ENCODE data around the gene CDCA4.
"Not testable (repeated sequence)": the region's sequence is repeated elsewhere in the genome, so short reads cannot be mapped to it uniquely, and the experiment has no call there.

The CDCA4 gene

DNA sequence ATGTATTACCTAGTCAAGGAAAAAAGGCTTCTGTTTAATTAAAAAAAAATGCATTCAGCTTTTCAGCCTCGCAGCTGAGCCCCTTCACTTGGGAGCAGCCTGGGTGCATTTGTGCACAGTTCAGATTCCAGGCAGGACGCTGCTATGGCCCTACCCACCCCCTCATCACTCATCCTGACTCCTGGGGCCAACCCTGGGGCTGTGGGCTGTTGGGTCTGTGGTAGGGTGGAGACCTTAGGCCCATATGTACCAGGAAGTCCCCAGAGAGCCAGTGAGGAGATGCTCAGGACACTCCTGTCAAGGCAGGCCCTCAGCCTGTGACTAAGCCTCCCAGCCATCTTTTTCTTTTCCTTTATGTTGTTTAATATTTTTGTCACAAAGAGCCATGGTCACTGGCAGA is 9.3 kb upstream of the CDCA4 start:
- no peaks in the 10 kb centered on the region for H3K9me2 ChIP-seq (replicated peaks; ENCODE audit: control insufficient read depth, low read length)
- H3K27me3 ChIP-seq (ENCODE audit: control insufficient read depth, low read length), result no peaks in the 10 kb centered on the region
- TF ChIP-seq, protein P1, sequence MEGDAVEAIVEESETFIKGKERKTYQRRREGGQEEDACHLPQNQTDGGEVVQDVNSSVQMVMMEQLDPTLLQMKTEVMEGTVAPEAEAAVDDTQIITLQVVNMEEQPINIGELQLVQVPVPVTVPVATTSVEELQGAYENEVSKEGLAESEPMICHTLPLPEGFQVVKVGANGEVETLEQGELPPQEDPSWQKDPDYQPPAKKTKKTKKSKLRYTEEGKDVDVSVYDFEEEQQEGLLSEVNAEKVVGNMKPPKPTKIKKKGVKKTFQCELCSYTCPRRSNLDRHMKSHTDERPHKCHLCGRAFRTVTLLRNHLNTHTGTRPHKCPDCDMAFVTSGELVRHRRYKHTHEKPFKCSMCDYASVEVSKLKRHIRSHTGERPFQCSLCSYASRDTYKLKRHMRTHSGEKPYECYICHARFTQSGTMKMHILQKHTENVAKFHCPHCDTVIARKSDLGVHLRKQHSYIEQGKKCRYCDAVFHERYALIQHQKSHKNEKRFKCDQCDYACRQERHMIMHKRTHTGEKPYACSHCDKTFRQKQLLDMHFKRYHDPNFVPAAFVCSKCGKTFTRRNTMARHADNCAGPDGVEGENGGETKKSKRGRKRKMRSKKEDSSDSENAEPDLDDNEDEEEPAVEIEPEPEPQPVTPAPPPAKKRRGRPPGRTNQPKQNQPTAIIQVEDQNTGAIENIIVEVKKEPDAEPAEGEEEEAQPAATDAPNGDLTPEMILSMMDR (IDR thresholded peaks at IDR 0.05; ENCODE audit: low read depth, low read length, poor library complexity, severe bottlenecking), result no peak
- no peak for TF ChIP-seq EZH2phosphoT487 (IDR thresholded peaks at IDR 0.05; ENCODE audit: borderline replicate concordance, low read length)
- H4K20me1 ChIP-seq (ENCODE audit: control insufficient read depth, insufficient read depth, low read depth, low read length), result no peaks in the 10 kb centered on the region
- no peak overlapping the region for H3K4me3 ChIP-seq (ENCODE audit: low read length)
- no peak overlapping the region for H3K27ac ChIP-seq (ENCODE audit: low read depth, low read length)
- H3K4me1 ChIP-seq (ENCODE audit: control insufficient read depth, low read length), result peaks cover 28% of the 10 kb centered on the region
- no peak overlapping the region for H3K4me2 ChIP-seq (ENCODE audit: low read length)
- no peaks in the 10 kb centered on the region for H3K36me3 ChIP-seq (ENCODE audit: control insufficient read depth, low read length)
- H3K9me3 ChIP-seq (ENCODE audit: control insufficient read depth, insufficient read depth, low read length), result peaks cover 3% of the 10 kb centered on the region; the same call in 1 of the 2 replicates
- peaks cover 6% of the 10 kb centered on the region for H3F3A ChIP-seq (ENCODE audit: control insufficient read depth, insufficient read depth)
- peaks cover 4% of the 10 kb centered on the region for H3K79me2 ChIP-seq (ENCODE audit: control insufficient read depth, low read length)

DNA sequence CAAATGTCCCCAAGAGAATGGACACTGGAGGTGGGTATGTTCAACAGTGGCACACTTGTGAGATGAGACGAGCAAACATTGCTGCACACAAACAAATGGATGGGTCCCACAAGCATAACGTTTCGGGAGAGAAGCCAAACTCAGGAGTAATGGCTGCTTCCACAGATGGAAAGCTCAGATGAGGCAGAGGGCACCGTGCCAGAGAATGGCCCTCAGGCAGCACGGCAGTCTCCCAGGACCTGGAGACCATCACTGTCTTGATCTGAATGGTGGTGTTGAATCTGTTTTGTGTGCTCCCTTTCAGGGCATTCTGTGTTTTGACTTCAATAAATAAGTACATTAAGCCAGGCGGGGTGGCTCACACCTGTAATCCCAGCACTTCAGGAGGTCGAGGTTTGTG is 8.5 kb upstream of the CDCA4 start:
- H3K27me3 ChIP-seq (ENCODE audit: control insufficient read depth, low read length), result no peaks in the 10 kb centered on the region
- peaks cover 6% of the 10 kb centered on the region for H3F3A ChIP-seq (ENCODE audit: control insufficient read depth, insufficient read depth)
- no peak overlapping the region for H3K4me2 ChIP-seq (ENCODE audit: low read length)
- no peaks in the 10 kb centered on the region for H3K9me2 ChIP-seq (replicated peaks; ENCODE audit: control insufficient read depth, low read length)
- peaks cover 3% of the 10 kb centered on the region; the same call in 1 of the 2 replicates for H3K9me3 ChIP-seq (ENCODE audit: control insufficient read depth, insufficient read depth, low read length)
- TF ChIP-seq EZH2phosphoT487 (IDR thresholded peaks at IDR 0.05; ENCODE audit: borderline replicate concordance, low read length), result no peak
- TF ChIP-seq, protein P1 (IDR thresholded peaks at IDR 0.05; ENCODE audit: low read depth, low read length, poor library complexity, severe bottlenecking), result no peak
- H3K4me3 ChIP-seq (ENCODE audit: low read length), result no peak overlapping the region
- H4K20me1 ChIP-seq (ENCODE audit: control insufficient read depth, insufficient read depth, low read depth, low read length), result no peaks in the 10 kb centered on the region
- peaks cover 4% of the 10 kb centered on the region for H3K79me2 ChIP-seq (ENCODE audit: control insufficient read depth, low read length)
- no peak overlapping the region for H3K27ac ChIP-seq (ENCODE audit: low read depth, low read length)
- H3K36me3 ChIP-seq (ENCODE audit: control insufficient read depth, low read length), result no peaks in the 10 kb centered on the region
- H3K4me1 ChIP-seq (ENCODE audit: control insufficient read depth, low read length), result peaks cover 31% of the 10 kb centered on the region

DNA sequence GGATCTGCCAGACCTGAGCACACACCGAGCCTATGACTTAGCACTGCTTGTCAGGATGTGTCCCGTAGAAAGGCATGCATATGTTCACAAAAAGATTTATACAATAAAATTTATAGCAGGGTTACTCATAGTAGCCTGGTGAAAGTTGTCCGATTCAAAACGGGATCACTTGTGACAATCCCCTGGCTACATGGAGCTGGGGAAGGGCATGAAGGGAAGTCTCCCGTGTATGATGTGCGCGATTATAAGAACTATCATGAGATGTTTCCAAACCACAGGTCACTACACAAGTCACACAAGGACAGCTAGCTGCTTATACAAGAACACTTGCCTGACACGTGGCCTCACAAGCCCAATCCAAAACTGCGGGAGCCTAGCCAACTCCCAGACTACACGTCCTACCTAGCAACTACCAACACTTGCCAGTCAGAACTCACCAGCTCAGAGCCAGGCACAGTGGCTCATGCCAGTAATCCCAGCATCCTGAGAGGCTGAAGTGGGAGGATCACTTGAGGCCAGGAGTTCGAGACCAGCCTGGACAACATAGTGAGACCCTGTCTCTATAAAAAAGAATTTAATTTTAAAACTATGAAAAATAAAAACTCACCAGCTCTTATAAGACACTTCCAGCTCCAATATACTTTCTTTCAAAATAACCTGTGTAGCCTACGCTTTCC is 7.5 kb upstream of the CDCA4 start:
- Histone ChIP-seq H3K4me2 (ENCODE audit: low read length) (no peak overlapping the region), H3K9me3 (ENCODE audit: control insufficient read depth, insufficient read depth, low read length) (peaks cover 3% of the 10 kb centered on the region; the same call in 1 of the 2 replicates), H3K27me3 (ENCODE audit: control insufficient read depth, low read length) (no peaks in the 10 kb centered on the region), H3F3A (ENCODE audit: control insufficient read depth, insufficient read depth) (peaks cover 8% of the 10 kb centered on the region), H3K79me2 (ENCODE audit: control insufficient read depth, low read length) (peaks cover 4% of the 10 kb centered on the region), H3K4me3 (ENCODE audit: low read length) (no peak overlapping the region), H3K36me3 (ENCODE audit: control insufficient read depth, low read length) (0 out of 2 replicates have a peak, but pooled peaks cover under 1% of the 10 kb centered on the region), H3K4me1 (ENCODE audit: control insufficient read depth, low read length) (peaks cover 27% of the 10 kb centered on the region), H3K9me2 (replicated peaks; ENCODE audit: control insufficient read depth, low read length) (no peaks in the 10 kb centered on the region), H4K20me1 (ENCODE audit: control insufficient read depth, insufficient read depth, low read depth, low read length) (no peaks in the 10 kb centered on the region), H3K27ac (ENCODE audit: low read depth, low read length) (no peak overlapping the region)
- TF ChIP-seq, protein P1 (IDR thresholded peaks at IDR 0.05; ENCODE audit: low read depth, low read length, poor library complexity, severe bottlenecking), result no peak
- TF ChIP-seq EZH2phosphoT487 (IDR thresholded peaks at IDR 0.05; ENCODE audit: borderline replicate concordance, low read length), result no peak

DNA sequence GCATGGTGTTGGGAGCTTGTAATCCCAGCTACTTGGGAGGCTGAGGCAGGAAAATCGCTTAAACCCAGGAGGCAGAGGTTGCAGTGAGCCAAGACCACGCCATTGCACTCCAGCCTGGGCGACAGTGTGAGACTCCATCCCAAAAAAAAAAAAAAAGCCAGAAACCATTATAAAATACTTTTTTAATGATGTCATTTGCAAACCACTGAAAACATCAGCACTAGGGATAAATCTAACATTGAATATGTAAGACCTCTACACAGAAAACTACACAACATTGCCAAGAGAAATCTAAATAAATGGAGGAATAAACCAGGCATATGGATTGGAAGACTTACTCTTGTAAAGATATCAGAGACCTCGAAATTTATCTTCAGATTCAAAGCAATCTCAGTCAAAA is 6.8 kb upstream of the CDCA4 start:
- H3K9me3 ChIP-seq (ENCODE audit: control insufficient read depth, insufficient read depth, low read length); H3K27ac ChIP-seq (ENCODE audit: low read depth, low read length); H3K36me3 ChIP-seq (ENCODE audit: control insufficient read depth, low read length); H4K20me1 ChIP-seq (ENCODE audit: control insufficient read depth, insufficient read depth, low read depth, low read length); H3K79me2 ChIP-seq (ENCODE audit: control insufficient read depth, low read length); H3K9me2 ChIP-seq (replicated peaks; ENCODE audit: control insufficient read depth, low read length); H3K27me3 ChIP-seq (ENCODE audit: control insufficient read depth, low read length): not testable (repeated sequence)
- H3K4me2 ChIP-seq (ENCODE audit: low read length), result peak overlapping the region; percentile 51; the same call in 1 of the 2 replicates
- H3K4me3 ChIP-seq (ENCODE audit: low read length), result peak overlapping the region; percentile 38; the same call in 1 of the 2 replicates
- H3K4me1 ChIP-seq (ENCODE audit: control insufficient read depth, low read length), result peaks cover 24% of the 10 kb centered on the region
- peaks cover 10% of the 10 kb centered on the region for H3F3A ChIP-seq (ENCODE audit: control insufficient read depth, insufficient read depth)
